Endothelial cell of umbilical vein (primary cell): ENCODE data around the gene SDHAF2. TPM values are rescaled to one million over a fixed set of nuclear protein-coding genes. Genes with fewer than 3 reads are reported as not detected.
"Not testable (repeated sequence)": the region's sequence is repeated elsewhere in the genome, so short reads cannot be mapped to it uniquely, and the experiment has no call there.

Source experiments
- BruUV-seq: library from RNA; stranded (reverse); fragments of 400-500 nt; replicated peaks from 2 replicates; lab custom pipeline; 2021; lab: Mats Ljungman, UMichigan
- CTCF ChIA-PET: fragments of 300-600, 350-600 bp; sonication (Branson Sonifier 250); formaldehyde crosslinking; loops from one replicate; lab custom pipeline; 2021; ENCODE audit warnings: antibody characterized with exemption, inconsistent platforms; lab: Charles Lee
- POLR2A ChIA-PET: fragments of 300-600, 350-600 bp; sonication (Branson Sonifier 250); formaldehyde crosslinking; loops from one replicate; lab custom pipeline; 2021; ENCODE audit warnings: antibody characterized with exemption, inconsistent platforms; lab: Charles Lee
- DNase-seq: peaks from one replicate; pipeline ENCODE4 v3.0.0-alpha.2; 2011; ENCODE audit warnings: low read depth, low spot score
- FAIRE-seq: peaks from 2 replicates; lab custom pipeline; 2011; peaks lifted over from hg19 to GRCh38; lab: Jason Lieb, UNC
- H2AFZ ChIP-seq: 2 replicates; pipeline ENCODE4 v1.6.0; 2012; ENCODE audit warnings: low read depth, low read length, control low read depth, inconsistent platforms
- H3K27ac ChIP-seq: 2 replicates; pipeline ENCODE4 v1.5.1; 2011; ENCODE audit warnings: low read depth, mild to moderate bottlenecking, control low read depth, low read length, moderate library complexity; ENCODE audit not compliant: insufficient read depth
- H3K27me3 ChIP-seq, 2 experiments: 2 replicates each; pipeline versions ENCODE4 v1.6.0 to v1.6.1; 2011; ENCODE audit warnings: low read length in 2 of 2, mixed read lengths in 1 of 2; ENCODE audit not compliant: control insufficient read depth in 2 of 2, insufficient read depth in 2 of 2
- H3K36me3 ChIP-seq, 2 experiments: 2 replicates in 1 of 2; 3 replicates in 1 of 2; pipeline ENCODE4 v1.5.1; 2011; ENCODE audit warnings: low read length in 2 of 2, mild to moderate bottlenecking in 1 of 2, moderate library complexity in 1 of 2; ENCODE audit not compliant: control insufficient read depth in 2 of 2, insufficient read depth in 2 of 2; ENCODE audit errors: extremely low read depth in 1 of 2
- H3K4me1 ChIP-seq: 3 replicates; pipeline ENCODE4 v1.5.1; 2011; ENCODE audit warnings: mild to moderate bottlenecking, low read length; ENCODE audit not compliant: control insufficient read depth, insufficient read depth; ENCODE audit errors: extremely low read depth
- H3K4me2 ChIP-seq: 2 replicates; pipeline ENCODE4 v1.6.1; 2011; ENCODE audit warnings: low read length, control low read depth, mixed read lengths; ENCODE audit not compliant: insufficient read depth
- H3K4me3 ChIP-seq, 3 experiments: fragments of 200-600 bp in 1 of 3; sonication (generic), shearing (Covaris generic) in 1 of 3; replicated peaks in 1 of 3; 2 replicates each; pipeline ENCODE4 v1.5.1; 2011 to 2016; ENCODE audit warnings: control low read depth in 3 of 3, low read length in 3 of 3, mild to moderate bottlenecking in 2 of 3, inconsistent platforms in 1 of 3, low read depth in 1 of 3, moderate library complexity in 1 of 3; ENCODE audit not compliant: insufficient read depth in 1 of 3
- H3K79me2 ChIP-seq: 2 replicates; pipeline ENCODE4 v1.6.0; 2012; ENCODE audit warnings: low read length, inconsistent platforms; ENCODE audit not compliant: control insufficient read depth, insufficient read depth
- H3K9ac ChIP-seq: replicated peaks from 2 replicates; pipeline ENCODE3; 2011; ENCODE audit warnings: low read length, control low read depth; ENCODE audit not compliant: insufficient read depth; ENCODE audit errors: extremely low read depth
- H3K9me1 ChIP-seq: replicated peaks from 3 replicates; pipeline ENCODE4 v1.6.0; 2011; ENCODE audit warnings: mild to moderate bottlenecking, low read length; ENCODE audit not compliant: control insufficient read depth, insufficient read depth; ENCODE audit errors: extremely low read depth
- H3K9me3 ChIP-seq: replicated peaks from 2 replicates; pipeline ENCODE4 v1.5.1; 2012; ENCODE audit warnings: low read length, inconsistent platforms; ENCODE audit not compliant: control insufficient read depth, insufficient read depth
- H4K20me1 ChIP-seq: replicated peaks from 2 replicates; pipeline ENCODE3; 2011; ENCODE audit warnings: mild to moderate bottlenecking, low read length; ENCODE audit not compliant: control insufficient read depth, insufficient read depth; ENCODE audit errors: extremely low read depth
- EZH2 ChIP-seq: IDR thresholded peaks from 2 replicates; pipeline ENCODE4 v1.6.1; 2012; ENCODE audit warnings: borderline replicate concordance, low read depth, mild to moderate bottlenecking, moderate library complexity, low read length, inconsistent platforms; ENCODE audit not compliant: severe bottlenecking
- FOS ChIP-seq: IDR thresholded peaks from 2 replicates; pipeline ENCODE4 v1.6.1; 2011; ENCODE audit warnings: mild to moderate bottlenecking, low read length, moderate library complexity, borderline replicate concordance; ENCODE audit not compliant: insufficient read depth
- GATA2 ChIP-seq: IDR thresholded peaks from 2 replicates; pipeline ENCODE4 v1.7.0; 2011; ENCODE audit warnings: low read depth, mild to moderate bottlenecking, moderate library complexity, mixed read lengths, low read length; ENCODE audit not compliant: insufficient read length, insufficient read depth
- JUN ChIP-seq: IDR thresholded peaks from 2 replicates; pipeline ENCODE4 v1.6.1; 2011; ENCODE audit warnings: borderline replicate concordance, low read depth; ENCODE audit not compliant: insufficient read length, insufficient read depth
- MYC ChIP-seq: IDR thresholded peaks from one replicate; pipeline ENCODE4 v1.6.1; 2011; ENCODE audit warnings: mild to moderate bottlenecking, low read depth, low read length
- POLR2A ChIP-seq: IDR thresholded peaks from 2 replicates; pipeline ENCODE4 v1.6.1; 2012; ENCODE audit warnings: low read depth, mild to moderate bottlenecking, control low read depth, low read length
- POLR2AphosphoS5 ChIP-seq: IDR thresholded peaks from 2 replicates; pipeline ENCODE4 v1.6.1; 2012; ENCODE audit warnings: low read depth, mild to moderate bottlenecking, control low read depth, low read length, moderate library complexity; ENCODE audit not compliant: insufficient read depth
- dilution Hi-C: fragments of 300-500 bp; cut with MboI; formaldehyde crosslinking; loops from one replicate; pipeline ENCODE4 v1.15.0; 2019; ENCODE audit warnings: low sequenced_read_pairs; ENCODE audit not compliant: extremely low pct_ligation_motif_present
- intact Hi-C: fragments of 100-400 bp; cut with micrococcal nuclease; formaldehyde crosslinking; loops from one replicate; pipeline ENCODE4 v1.10.0; 2022
- polyA plus RNA-seq, 4 experiments: library from polyadenylated mRNA; depleted of rRNA in 3 of 4; stranded (reverse) in 3 of 4; unstranded in 1 of 4; fragments of >200 nt; gene quantifications; 2 replicates each; pipeline versions ENCODE4 v1.2.1 to v1.2.3, GENCODE V29; 2011 to 2012; ENCODE audit warnings: missing spikeins in 1 of 4
- total RNA-seq: library from RNA; stranded (reverse); gene quantifications from 2 replicates; pipeline ENCODE4 v1.2.3, GENCODE V29; 2021
- TF ChIP-seq, protein P1 (sequence below): IDR thresholded peaks from 2 replicates; pipeline ENCODE4 v1.6.1; 2011; ENCODE audit not compliant: insufficient read depth, insufficient read length
- TF ChIP-seq, protein P2 (sequence below), 2 donors: IDR thresholded peaks; 1 replicate in 1 of 2; 2 replicates in 1 of 2; pipeline ENCODE4 v1.5.1; 2011; ENCODE audit warnings: low read length in 2 of 2, mild to moderate bottlenecking in 2 of 2, moderate library complexity in 2 of 2, control low read depth in 1 of 2, inconsistent platforms in 1 of 2, low read depth in 1 of 2; ENCODE audit not compliant: insufficient read depth in 1 of 2; ENCODE audit errors: extremely low read depth in 1 of 2

SDHAF2 gene
- total and polyA plus RNA-seq, 2 donors (not counting 3 experiments of a cell fraction or from before 2014, with no cell fraction given) = 44.5 to 128 TPM

DNA sequence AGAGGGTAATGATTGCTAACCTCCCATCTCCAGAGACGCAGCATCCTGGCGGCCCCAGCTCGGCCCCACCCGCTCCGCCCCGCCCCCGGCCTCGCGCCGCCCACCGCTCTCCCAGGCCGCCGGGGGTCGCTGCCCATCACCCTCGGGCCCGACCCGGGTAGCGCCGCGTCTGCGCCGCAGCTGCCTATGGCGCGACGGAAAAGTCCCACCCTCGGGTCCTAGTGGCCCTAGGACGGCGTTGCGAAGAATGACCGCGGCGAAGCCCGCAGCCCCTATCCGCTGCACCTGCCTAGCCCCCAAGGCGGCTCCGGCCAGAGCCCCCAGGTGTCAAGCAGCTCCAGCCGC, 606 bp upstream of the SDHAF2 start:
- Histone ChIP-seq H3K9ac (peak overlapping the region; percentile 99), H3K4me1 (peaks cover 20% of the 10 kb centered on the region), H3K27me3 (no peaks in the 10 kb centered on the region), H3K36me3 (peaks cover 6 to 16% of the 10 kb centered on the region in 2 experiments), H4K20me1 (no peaks in the 10 kb centered on the region), H3K4me3 (peak overlapping the region; percentile 43 to 91 (median 87)), H3K79me2 (peaks cover 75% of the 10 kb centered on the region), H3K9me3 (no peaks in the 10 kb centered on the region), H3K27ac (peak overlapping the region; percentile 99), H3K4me2 (peak overlapping the region; percentile 97), H3K9me1 (no peaks in the 10 kb centered on the region), H2AFZ (peak overlapping the region; percentile 30)
- dilution Hi-C loops = no loop called here
- FAIRE-seq = no peak
- TF ChIP-seq MYC = no peak
- no peak for TF ChIP-seq FOS
- TF ChIP-seq EZH2 = no peak
- no peak for TF ChIP-seq JUN
- TF ChIP-seq POLR2A = peak; percentile 39
- TF ChIP-seq, protein P1, sequence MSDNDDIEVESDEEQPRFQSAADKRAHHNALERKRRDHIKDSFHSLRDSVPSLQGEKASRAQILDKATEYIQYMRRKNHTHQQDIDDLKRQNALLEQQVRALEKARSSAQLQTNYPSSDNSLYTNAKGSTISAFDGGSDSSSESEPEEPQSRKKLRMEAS = no peak
- TF ChIP-seq, protein P2, sequence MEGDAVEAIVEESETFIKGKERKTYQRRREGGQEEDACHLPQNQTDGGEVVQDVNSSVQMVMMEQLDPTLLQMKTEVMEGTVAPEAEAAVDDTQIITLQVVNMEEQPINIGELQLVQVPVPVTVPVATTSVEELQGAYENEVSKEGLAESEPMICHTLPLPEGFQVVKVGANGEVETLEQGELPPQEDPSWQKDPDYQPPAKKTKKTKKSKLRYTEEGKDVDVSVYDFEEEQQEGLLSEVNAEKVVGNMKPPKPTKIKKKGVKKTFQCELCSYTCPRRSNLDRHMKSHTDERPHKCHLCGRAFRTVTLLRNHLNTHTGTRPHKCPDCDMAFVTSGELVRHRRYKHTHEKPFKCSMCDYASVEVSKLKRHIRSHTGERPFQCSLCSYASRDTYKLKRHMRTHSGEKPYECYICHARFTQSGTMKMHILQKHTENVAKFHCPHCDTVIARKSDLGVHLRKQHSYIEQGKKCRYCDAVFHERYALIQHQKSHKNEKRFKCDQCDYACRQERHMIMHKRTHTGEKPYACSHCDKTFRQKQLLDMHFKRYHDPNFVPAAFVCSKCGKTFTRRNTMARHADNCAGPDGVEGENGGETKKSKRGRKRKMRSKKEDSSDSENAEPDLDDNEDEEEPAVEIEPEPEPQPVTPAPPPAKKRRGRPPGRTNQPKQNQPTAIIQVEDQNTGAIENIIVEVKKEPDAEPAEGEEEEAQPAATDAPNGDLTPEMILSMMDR (IDR thresholded peaks at IDR 0.05; ENCODE audit: extremely low read depth in 1 of 2, insufficient read depth in 1 of 2, low read depth in 1 of 2, low read length in 2 of 2) = peak in 1 of 2 donors; percentile 23
- no peak for TF ChIP-seq GATA2
- TF ChIP-seq POLR2AphosphoS5 = peak; percentile 6
- CTCF ChIA-PET = interaction anchor here (0.7 to 1.9 kb wide), 7 partner anchors 9 to 210 kb away, joined by 3 to 21 read pairs (median 5); no protein-coding TSS in a partner anchor
- DNase-seq = peak; percentile 67
- BruUV-seq = no TSS peak
- intact Hi-C loops = loop anchor here (2.0 kb wide), 1 partner anchor 67 kb away; the partner anchor contains the start of gene TMEM138
- POLR2A ChIA-PET = no interaction called here

DNA sequence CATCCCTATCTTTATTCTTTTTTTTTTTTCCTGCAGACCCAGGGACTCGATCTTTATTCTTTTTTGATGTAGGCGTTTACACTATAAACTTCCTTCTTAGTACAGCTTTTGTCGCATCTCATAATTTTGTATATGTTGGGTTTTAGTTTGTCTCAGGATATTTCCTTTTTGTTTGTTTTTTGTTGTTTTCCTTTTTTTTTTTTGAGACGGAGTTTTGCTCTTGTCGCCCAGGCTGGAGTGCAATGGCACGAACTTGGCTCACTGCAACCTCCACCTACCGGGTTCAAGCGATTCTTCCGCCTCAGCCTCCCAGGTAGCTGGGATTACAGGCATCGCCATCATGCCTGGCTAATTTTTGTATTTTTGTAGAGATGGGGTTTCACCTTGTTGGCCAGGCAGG, 915 bp downstream of the SDHAF2 start:
- H3K9me1 ChIP-seq, CTCF ChIA-PET, DNase-seq, H3K27me3 ChIP-seq, H4K20me1 ChIP-seq, H3K36me3 ChIP-seq, intact Hi-C loops, H3K9me3 ChIP-seq, dilution Hi-C loops, POLR2A ChIA-PET, BruUV-seq, H2AFZ ChIP-seq: not testable (repeated sequence)
- Histone ChIP-seq H3K9ac (peak overlapping the region; percentile 99), H3K79me2 (peaks cover 77% of the 10 kb centered on the region), H3K4me3 (peak overlapping the region; percentile 87 to 100 (median 100)), H3K4me2 (peak overlapping the region; percentile 100), H3K27ac (peak overlapping the region; percentile 99), H3K4me1 (peaks cover 27% of the 10 kb centered on the region)
- peak; percentile 4 for FAIRE-seq
